B cell (primary cell): ENCODE data around the gene HYDIN.
"Not testable (repeated sequence)": the region's sequence is repeated elsewhere in the genome, so short reads cannot be mapped to it uniquely, and the experiment has no call there.

Experiments
- EZH2 ChIP-seq: IDR thresholded peaks from 2 replicates; pipeline ENCODE4 v1.6.1; 2012; ENCODE audit warnings: borderline replicate concordance, low read depth, mild to moderate bottlenecking, moderate library complexity, low read length; ENCODE audit not compliant: insufficient read depth, poor library complexity, severe bottlenecking
- TF ChIP-seq, protein P1 (sequence below): fragments of 200-600 bp; IDR thresholded peaks from one replicate; pipeline ENCODE4 v1.8.0; 2022; ENCODE audit warnings: antibody characterized with exemption, mild to moderate bottlenecking

- TF ChIP-seq, protein P1, sequence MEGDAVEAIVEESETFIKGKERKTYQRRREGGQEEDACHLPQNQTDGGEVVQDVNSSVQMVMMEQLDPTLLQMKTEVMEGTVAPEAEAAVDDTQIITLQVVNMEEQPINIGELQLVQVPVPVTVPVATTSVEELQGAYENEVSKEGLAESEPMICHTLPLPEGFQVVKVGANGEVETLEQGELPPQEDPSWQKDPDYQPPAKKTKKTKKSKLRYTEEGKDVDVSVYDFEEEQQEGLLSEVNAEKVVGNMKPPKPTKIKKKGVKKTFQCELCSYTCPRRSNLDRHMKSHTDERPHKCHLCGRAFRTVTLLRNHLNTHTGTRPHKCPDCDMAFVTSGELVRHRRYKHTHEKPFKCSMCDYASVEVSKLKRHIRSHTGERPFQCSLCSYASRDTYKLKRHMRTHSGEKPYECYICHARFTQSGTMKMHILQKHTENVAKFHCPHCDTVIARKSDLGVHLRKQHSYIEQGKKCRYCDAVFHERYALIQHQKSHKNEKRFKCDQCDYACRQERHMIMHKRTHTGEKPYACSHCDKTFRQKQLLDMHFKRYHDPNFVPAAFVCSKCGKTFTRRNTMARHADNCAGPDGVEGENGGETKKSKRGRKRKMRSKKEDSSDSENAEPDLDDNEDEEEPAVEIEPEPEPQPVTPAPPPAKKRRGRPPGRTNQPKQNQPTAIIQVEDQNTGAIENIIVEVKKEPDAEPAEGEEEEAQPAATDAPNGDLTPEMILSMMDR = not testable (repeated sequence)
- not testable (repeated sequence) for TF ChIP-seq EZH2
Measured at GRCh38 chr16:70987019-70987715, 243.4 kb downstream of the HYDIN start.
